Stimulated activated CD4-positive, alpha-beta T cell treated with anti-CD3 and anti-CD28 coated beads, Interleukin-12 subunit alpha, Interleukin-12 subunit beta, amount 100 ng/mL, for 24 hours (primary cell): ENCODE results near the gene GNB1L.

Experiments
- DNase-seq, 2 experiments: peaks; one replicate each; pipeline ENCODE4 v3.0.0-alpha.2; 2020; ENCODE audit warnings: low read depth in 2 of 2

GNB1L gene

DNA sequence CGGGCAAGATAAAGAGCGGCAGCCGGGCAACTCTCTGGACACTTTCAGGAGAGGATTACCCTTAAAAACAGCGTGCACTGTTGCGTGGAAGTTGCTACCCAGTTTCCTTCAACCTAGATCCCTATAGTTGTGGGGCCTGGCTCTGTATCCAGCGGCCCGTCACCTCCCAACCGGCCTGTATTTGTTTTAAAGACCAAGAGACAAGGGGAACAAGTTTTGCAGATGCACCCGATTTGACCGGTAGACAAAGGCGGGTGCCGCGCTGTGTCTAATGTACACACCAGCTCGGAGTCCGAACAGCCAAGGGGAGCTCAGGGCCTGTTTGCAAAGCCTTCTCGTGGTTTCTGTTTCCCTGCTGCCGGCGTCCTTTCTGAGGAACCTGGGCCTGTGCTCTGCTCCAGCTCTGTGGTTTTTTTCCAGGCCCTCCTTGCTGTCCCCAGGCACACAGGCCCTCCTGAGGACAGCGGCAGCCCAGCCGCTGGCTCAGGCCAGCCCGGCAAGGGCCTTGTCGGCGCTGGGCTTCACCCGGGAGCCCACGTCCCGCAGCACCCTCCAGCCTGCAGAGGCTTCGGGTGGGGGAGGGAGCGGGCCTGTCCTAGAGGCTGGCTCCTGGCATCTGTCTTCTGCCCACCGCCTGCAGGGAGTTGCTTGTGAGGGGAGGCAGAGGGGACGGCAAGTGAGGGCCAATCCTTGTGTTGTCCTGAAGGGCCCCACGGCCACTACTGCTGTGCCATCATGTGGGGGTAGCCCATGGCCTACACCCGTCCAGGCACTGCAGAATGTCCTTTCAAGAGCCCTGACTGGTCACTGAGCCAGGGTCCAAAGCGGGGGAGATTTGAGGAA is 92.7 kb downstream of the GNB1L start:
- no peak for DNase-seq

DNA sequence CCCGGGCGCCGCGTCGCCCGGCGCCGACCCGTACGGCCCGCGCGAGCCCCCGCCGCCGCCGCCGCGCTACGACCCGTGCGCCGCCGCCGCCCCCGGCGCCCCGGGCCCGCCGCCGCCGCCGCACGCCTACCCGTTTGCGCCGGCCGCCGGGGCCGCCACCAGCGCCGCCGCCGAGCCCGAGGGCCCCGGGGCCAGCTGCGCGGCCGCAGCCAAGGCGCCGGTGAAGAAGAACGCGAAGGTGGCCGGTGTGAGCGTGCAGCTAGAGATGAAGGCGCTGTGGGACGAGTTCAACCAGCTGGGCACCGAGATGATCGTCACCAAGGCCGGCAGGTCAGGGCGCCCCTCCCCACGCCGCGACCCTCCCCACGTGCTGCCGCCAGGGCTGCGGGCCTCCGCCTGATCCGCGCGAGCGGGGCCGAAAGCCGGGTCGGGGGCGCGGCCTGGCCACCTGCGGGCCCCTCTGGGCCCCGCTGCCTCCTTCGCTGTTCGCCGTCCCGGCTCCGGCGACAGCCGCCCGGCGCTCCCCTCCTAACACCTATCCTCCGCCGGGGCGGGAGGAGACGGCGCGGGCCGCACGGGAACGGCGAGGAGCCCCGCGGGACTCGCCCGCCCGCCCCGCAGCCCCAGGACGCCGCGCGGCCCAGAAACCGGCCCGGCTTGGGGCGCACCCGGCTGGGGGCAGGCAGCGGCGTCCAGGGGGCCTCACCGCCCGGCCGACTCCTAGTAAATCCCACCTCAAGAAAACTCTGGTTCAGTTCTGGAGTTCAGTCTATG is 93.5 kb downstream of the GNB1L start:
- DNase-seq = no peak

GRCh38 chr22:19760058-19760950 is 94.4 kb downstream of the GNB1L start, which contains the start of gene TBX1:
Gene TBX1 (plus strand): TSS chr22:19760778. CDS start chr22:19760844, 66 bp downstream.
- DNase-seq = no peak

DNA sequence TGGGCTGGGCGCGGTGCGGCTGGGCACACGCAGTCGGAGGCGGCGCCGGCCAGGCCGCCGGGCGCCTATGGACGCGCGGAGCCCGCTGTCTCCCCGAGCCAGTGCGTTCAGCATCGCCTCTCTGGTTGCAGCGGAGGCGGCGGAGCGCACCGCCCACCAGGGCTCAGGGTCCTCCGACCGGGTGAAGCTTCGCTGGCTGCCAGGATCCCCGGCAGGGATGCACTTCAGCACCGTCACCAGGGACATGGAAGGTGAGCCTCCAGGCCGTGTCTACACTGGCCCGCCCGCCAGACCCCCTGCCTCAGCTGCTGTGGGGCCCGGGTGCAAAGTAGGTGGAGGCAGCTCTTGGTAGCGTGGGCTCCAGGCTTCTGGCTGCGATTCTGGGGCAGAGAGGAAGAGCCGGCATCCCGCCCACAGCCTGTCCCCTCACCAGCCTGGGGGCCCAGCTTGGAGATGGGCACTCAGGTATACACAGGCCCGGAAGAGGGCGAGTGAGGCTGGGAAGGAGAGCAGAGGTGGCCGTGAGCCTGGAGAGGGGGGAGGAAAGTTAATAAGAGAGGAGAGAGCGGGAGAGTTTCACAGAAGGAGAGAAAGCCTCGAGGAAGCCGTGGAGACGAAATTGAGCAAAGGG is 95.1 kb downstream of the GNB1L start:
- no peak for DNase-seq

- DNase-seq = no peak
Observed at GRCh38 chr22:19758896-19759426, 95.7 kb downstream of the GNB1L start.

DNA sequence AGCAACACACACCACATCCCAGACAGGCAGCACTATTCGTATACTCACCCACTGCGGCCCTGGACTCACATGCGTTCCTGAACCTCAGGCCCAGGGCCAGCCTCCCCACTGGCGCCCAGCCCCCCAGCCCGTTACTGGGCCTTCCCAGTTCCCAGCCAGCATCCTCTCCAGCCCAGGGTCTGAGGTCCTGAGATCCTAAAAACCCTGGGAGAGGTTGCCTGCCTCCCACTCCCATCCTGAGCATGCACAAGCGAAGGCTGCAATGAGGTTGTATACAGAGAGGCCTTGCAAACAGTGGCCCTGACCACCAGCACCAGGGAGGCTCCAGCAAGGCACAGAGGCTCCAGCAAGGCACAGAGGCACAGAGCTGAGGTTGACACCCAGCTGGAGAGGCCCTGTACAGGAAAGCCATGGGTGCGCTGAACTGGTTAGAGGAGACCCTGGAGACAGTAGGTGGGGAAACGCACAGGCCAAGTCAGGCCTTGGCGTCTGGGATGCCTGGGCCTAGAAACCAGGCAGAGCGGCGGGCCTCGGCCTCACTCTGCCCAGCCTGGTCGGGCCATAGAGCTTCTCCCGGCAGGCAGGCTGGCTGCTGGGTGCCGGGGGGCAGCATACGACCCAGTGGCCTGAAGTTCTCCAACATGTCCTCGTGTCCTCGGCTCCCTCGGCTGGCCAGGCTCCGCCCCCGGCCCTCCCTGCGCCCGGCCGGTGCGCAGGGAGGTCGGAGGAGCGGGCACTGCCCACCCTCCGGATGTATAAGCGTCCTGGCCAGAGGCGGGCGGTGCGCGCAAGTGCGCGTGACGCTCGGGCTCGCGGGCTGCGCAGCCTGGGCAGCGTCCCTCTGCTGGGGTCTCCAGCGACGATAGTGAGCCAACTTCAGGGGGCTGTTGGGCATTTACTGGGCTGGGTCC is 96.4 kb downstream of the GNB1L start:
- no peak for DNase-seq

DNA sequence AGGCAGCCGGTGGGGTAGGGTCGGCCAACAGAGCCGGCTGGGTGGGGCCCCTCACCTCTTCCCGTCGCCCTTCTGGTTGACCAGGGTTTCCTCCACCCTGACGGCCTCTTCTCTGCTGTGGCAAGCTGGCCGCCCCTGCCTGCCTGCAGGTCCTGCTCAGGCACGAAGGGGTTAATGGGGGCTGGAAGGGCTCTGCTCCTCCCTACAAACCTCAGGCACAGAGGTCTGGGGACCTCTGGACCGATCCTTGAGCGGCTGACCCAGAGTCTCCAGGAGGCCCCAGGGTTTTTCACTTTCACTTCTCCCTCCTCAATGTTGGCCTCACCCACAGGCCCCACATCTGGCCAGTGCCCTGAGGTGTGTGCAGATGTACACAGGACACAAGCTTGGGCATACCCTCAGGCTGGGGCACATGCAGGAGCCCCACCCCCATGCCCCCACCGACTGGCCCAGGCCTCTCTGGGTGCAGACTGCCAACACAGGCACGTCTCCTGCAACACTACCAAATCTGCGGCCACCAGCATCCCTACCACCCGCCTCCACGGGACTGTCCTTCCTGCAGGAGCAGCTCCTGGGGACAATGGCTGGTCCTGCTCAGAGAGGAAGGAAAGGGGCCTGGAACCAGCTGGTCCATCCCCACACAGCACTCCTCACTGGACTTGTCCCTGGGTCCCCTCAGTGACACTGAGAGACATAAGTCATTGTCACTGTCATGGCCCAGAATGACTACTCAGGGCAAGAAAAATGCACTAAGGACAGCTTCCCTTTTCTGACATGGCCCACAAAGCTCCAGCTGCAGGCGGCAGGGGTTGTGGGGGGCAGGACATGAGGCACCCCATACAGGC is 97.3 kb downstream of the GNB1L start:
- DNase-seq = no peak

DNA sequence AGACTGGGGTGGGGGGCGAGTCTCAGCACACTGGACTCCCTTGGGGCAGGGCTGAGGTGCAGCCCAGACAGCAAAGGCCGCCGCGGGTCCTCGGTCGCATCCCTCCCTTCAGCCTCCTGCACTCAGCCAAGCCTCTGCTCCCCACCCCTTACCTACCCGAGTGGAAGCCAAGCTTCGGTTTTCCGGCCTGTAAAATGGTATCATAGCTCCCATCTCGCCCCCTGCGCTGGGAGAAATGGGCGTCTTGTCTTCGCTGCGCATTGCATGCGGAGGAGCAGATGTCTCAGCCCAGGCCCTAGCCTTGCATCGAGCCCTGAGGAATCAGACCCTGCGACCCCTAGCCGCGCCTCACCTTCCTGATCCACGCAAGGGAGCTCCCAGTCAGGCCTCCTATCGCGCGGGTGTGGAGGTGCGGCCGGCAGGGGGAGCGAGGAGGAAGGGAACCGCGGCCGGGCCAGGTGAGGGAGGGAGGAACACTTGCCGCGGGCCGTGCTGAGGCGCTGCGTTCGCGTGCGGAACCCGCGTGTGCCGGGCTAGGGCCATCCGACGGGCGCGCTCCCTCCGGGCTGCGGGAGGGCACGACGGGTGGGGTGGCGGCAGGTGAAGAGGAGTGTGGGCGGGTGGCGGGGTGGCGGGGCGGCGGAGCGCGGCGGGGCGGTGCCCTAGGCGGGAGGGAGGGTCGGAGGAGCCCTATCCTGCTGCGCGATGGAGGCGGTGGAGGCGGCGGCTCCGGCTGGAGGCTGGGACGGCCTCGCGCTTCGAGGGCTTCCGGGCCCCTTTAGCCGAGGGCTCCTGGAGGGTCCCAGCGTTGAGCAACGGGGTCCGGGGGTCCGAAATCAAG is 98.2 kb downstream of the GNB1L start:
- DNase-seq = peak; percentile 17 to 47

- DNase-seq = no peak
Observed at GRCh38 chr22:19755722-19756287, 98.9 kb downstream of the GNB1L start.

- DNase-seq = no peak
Observed at GRCh38 chr22:19755145-19755710, 99.4 kb downstream of the GNB1L start.

GRCh38 chr22:19754701-19755144 is 100.0 kb downstream of the GNB1L start:
- DNase-seq = no peak

DNA sequence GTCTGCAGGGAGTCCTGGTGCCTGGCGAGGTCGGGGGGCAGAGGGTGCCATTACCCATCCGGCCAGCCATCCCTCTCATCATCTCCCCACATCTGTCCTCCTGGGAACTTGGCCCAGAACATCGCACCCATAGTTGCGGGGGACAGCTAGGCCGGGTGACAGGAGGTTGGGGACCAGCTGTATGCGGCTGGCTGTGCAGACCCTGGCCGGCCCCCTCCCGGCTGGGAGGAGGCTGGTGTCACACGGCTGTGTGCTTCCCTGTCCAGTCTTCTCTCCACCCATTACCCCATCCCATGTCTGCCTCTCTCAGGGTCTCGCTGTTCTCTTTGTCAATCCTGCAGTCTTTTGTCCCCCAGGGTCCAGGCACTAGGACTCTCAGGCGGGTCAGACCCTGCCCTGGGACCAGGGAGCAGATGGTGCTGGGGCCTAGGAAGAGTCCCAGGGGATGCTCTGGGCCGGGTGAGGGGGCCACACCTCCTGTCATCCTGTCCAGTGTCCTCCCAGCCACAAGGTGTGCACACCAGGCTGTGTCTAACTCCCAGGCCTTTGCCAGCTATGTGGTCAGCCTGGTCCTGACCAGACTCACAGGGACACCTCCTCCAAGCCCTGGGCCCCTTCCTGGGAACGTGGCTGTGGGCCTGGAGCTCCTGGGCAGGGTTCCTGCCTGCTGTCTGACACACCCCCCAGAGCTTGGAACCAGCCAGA is 100.5 kb downstream of the GNB1L start:
- DNase-seq = no peak

DNA sequence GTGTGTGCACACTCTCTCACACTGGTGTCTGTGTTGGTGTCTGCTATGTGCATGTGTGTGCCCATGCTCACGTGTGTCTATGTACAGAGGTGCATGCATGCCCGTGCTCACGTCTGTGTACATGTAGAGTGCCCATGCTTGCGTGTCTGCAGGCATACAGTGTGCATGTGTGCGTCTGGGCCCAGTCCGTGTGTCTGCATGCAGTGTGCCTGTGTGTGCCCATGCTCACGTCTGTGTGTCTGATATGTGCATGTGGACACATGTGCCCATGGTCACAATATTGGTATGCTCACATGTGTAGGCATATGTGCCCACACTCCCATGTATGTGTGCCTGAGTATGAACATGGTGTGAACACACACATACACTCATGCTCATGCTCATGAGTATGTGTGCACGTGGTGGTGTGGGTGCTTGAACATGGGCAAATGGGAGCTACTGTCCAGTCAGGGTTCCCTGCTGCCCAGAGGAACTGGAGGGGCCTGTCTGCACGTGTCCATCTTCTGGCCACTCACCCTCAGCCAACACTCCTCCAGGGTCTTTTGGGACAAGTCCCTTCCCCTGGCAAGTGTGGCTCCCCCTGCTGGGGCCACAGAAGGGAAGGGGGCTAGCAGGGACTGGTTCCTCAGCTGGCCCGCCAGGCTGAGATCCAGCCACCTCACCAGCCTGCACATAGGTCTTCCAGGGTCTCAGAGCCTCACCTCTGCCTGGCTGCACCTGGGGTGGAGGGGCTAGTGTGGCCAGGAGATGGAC is 101.4 kb downstream of the GNB1L start:
- DNase-seq = no peak

GRCh38 chr22:19751497-19752245 is 103.0 kb downstream of the GNB1L start:
- no peak for DNase-seq
